Neuron (in vitro differentiated cells): ENCODE measurements around the gene SLC28A3.
"Not testable (repeated sequence)": the region's sequence is repeated elsewhere in the genome, so short reads cannot be mapped to it uniquely, and the experiment has no call there.

Experiments used
- H2AFZ ChIP-seq: one replicate; pipeline ENCODE4 v1.6.1; 2013; ENCODE audit warnings: low read depth, mild to moderate bottlenecking, inconsistent platforms, low read length, moderate library complexity
- H3K27me3 ChIP-seq: one replicate; pipeline ENCODE4 v1.6.1; 2013; ENCODE audit warnings: low read length; ENCODE audit not compliant: insufficient read depth
- H3K36me3 ChIP-seq: one replicate; pipeline ENCODE4 v1.6.1; 2013; ENCODE audit warnings: low read length; ENCODE audit not compliant: insufficient read depth
- H3K4me1 ChIP-seq: one replicate; pipeline ENCODE4 v1.6.1; 2013; ENCODE audit warnings: low read length; ENCODE audit not compliant: insufficient read depth
- H3K4me3 ChIP-seq: 2 replicates; pipeline ENCODE4 v1.5.1; 2013; ENCODE audit warnings: mild to moderate bottlenecking, low read length, moderate library complexity
- H3K9me3 ChIP-seq: one replicate; pipeline ENCODE4 v1.6.1; 2013; ENCODE audit warnings: low read length

Gene SLC28A3

GRCh38 chr9:84340535-84340934, at the start of gene SLC28A3:
Gene SLC28A3, minus strand, starts transcription at chr9:84340758. Its CDS starts 125 bp downstream, at chr9:84340633.
- Histone ChIP-seq H3K4me1 (no peaks in the 10 kb centered on the region), H3K27me3 (no peaks in the 10 kb centered on the region), H2AFZ (no peak within 1 kb of the TSS), H3K4me3 (no peak within 1 kb of the TSS), H3K9me3 (no peaks in the 10 kb centered on the region), H3K36me3 (no peaks in the 10 kb centered on the region)

- not testable (repeated sequence) for H3K4me3 ChIP-seq, H3K36me3 ChIP-seq, H3K27me3 ChIP-seq, H2AFZ ChIP-seq, H3K9me3 ChIP-seq, H3K4me1 ChIP-seq
Measured at GRCh38 chr9:84390254-84390653, 49.7 kb upstream of the SLC28A3 start.

- Histone ChIP-seq H3K36me3 (no peaks in the 10 kb centered on the region), H3K4me1 (no peaks in the 10 kb centered on the region), H3K4me3 (no peak overlapping the region), H3K9me3 (no peaks in the 10 kb centered on the region), H2AFZ (no peak overlapping the region), H3K27me3 (no peaks in the 10 kb centered on the region)
Measured at GRCh38 chr9:84387821-84388220, 47.3 kb upstream of the SLC28A3 start.

GRCh38 chr9:84386753-84387152, 46.2 kb upstream of the SLC28A3 start:
- Histone ChIP-seq H3K4me1 (no peaks in the 10 kb centered on the region), H3K36me3 (no peaks in the 10 kb centered on the region), H3K27me3 (no peaks in the 10 kb centered on the region), H2AFZ (no peak overlapping the region), H3K4me3 (no peak overlapping the region), H3K9me3 (no peaks in the 10 kb centered on the region)

- Histone ChIP-seq H3K9me3 (no peaks in the 10 kb centered on the region), H3K36me3 (no peaks in the 10 kb centered on the region), H3K4me1 (no peaks in the 10 kb centered on the region), H3K4me3 (no peak overlapping the region), H3K27me3 (no peaks in the 10 kb centered on the region), H2AFZ (no peak overlapping the region)
Measured at GRCh38 chr9:84385386-84386040, 45.0 kb upstream of the SLC28A3 start.

- no peak overlapping the region for H3K4me3 ChIP-seq
- no peaks in the 10 kb centered on the region for H3K27me3 ChIP-seq
Measured at GRCh38 chr9:84384617-84385016, 44.1 kb upstream of the SLC28A3 start.

GRCh38 chr9:84383178-84383577, 42.6 kb upstream of the SLC28A3 start:
- no peaks in the 10 kb centered on the region for H3K27me3 ChIP-seq
- H3K9me3 ChIP-seq, result no peaks in the 10 kb centered on the region
- H3K36me3 ChIP-seq, result no peaks in the 10 kb centered on the region
- H3K4me3 ChIP-seq, result no peak overlapping the region
- no peak overlapping the region for H2AFZ ChIP-seq
- H3K4me1 ChIP-seq, result no peaks in the 10 kb centered on the region

More at GRCh38 chr9:84384617-84385016, 44.1 kb upstream of the SLC28A3 start:
- Histone ChIP-seq H2AFZ (no peak overlapping the region), H3K9me3 (no peaks in the 10 kb centered on the region), H3K36me3 (no peaks in the 10 kb centered on the region), H3K4me1 (no peaks in the 10 kb centered on the region)

GRCh38 chr9:84382720-84383119, 42.2 kb upstream of the SLC28A3 start:
- no peaks in the 10 kb centered on the region for H3K4me1 ChIP-seq
- H3K36me3 ChIP-seq, result no peaks in the 10 kb centered on the region
- no peak overlapping the region for H3K4me3 ChIP-seq
- no peaks in the 10 kb centered on the region for H3K9me3 ChIP-seq
- no peak overlapping the region for H2AFZ ChIP-seq
- H3K27me3 ChIP-seq, result no peaks in the 10 kb centered on the region

GRCh38 chr9:84381508-84381907, 41.0 kb upstream of the SLC28A3 start:
- no peak overlapping the region for H3K4me3 ChIP-seq
- H3K27me3 ChIP-seq, result no peaks in the 10 kb centered on the region
- no peaks in the 10 kb centered on the region for H3K9me3 ChIP-seq
- no peaks in the 10 kb centered on the region for H3K36me3 ChIP-seq
- no peak overlapping the region for H2AFZ ChIP-seq
- no peaks in the 10 kb centered on the region for H3K4me1 ChIP-seq

- no peak overlapping the region for H2AFZ ChIP-seq
- no peaks in the 10 kb centered on the region for H3K4me1 ChIP-seq
- H3K9me3 ChIP-seq, result no peaks in the 10 kb centered on the region
- no peaks in the 10 kb centered on the region for H3K36me3 ChIP-seq
- no peak overlapping the region for H3K4me3 ChIP-seq
- no peaks in the 10 kb centered on the region for H3K27me3 ChIP-seq
Measured at GRCh38 chr9:84379740-84380139, 39.2 kb upstream of the SLC28A3 start.

- no peaks in the 10 kb centered on the region for H3K9me3 ChIP-seq
- no peaks in the 10 kb centered on the region for H3K4me1 ChIP-seq
- H3K27me3 ChIP-seq, result no peaks in the 10 kb centered on the region
- no peak overlapping the region for H2AFZ ChIP-seq
- no peaks in the 10 kb centered on the region for H3K36me3 ChIP-seq
- no peak overlapping the region for H3K4me3 ChIP-seq
Measured at GRCh38 chr9:84375954-84376353, 35.4 kb upstream of the SLC28A3 start.

GRCh38 chr9:84374516-84374915, 34.0 kb upstream of the SLC28A3 start:
- Histone ChIP-seq H3K4me1 (no peaks in the 10 kb centered on the region), H3K4me3 (no peak overlapping the region), H3K36me3 (no peaks in the 10 kb centered on the region), H3K27me3 (no peaks in the 10 kb centered on the region), H3K9me3 (no peaks in the 10 kb centered on the region), H2AFZ (no peak overlapping the region)

- Histone ChIP-seq H3K4me3 (no peak overlapping the region), H3K4me1 (no peaks in the 10 kb centered on the region), H3K9me3 (no peaks in the 10 kb centered on the region), H2AFZ (no peak overlapping the region), H3K27me3 (no peaks in the 10 kb centered on the region), H3K36me3 (no peaks in the 10 kb centered on the region)
Measured at GRCh38 chr9:84374013-84374412, 33.5 kb upstream of the SLC28A3 start.

GRCh38 chr9:84371737-84372136, 31.2 kb upstream of the SLC28A3 start:
- H3K9me3 ChIP-seq, result no peaks in the 10 kb centered on the region
- no peaks in the 10 kb centered on the region for H3K36me3 ChIP-seq
- no peak overlapping the region for H2AFZ ChIP-seq
- no peaks in the 10 kb centered on the region for H3K4me1 ChIP-seq
- H3K27me3 ChIP-seq, result no peaks in the 10 kb centered on the region
- no peak overlapping the region for H3K4me3 ChIP-seq
